AG09309 (cell line): ENCODE measurements around the gene NDNF.

Source experiments
- DNase-seq: peaks from one replicate; pipeline ENCODE4 v3.0.0-alpha.2; 2010; ENCODE audit warnings: low read depth
- H3K4me3 ChIP-seq: 2 replicates; pipeline ENCODE4 v1.5.1; 2011; ENCODE audit warnings: mild to moderate bottlenecking, low read depth, low read length, moderate library complexity; ENCODE audit not compliant: control insufficient read depth
- CTCF ChIP-seq: IDR thresholded peaks from 2 replicates; pipeline ENCODE4 v1.5.1; 2011; ENCODE audit warnings: mild to moderate bottlenecking, low read depth, low read length, inconsistent platforms; ENCODE audit not compliant: insufficient read depth, control insufficient read depth; ENCODE audit errors: missing control alignments

Gene NDNF

GRCh38 chr4:121073672-121074381 lies 1.5 kb upstream of the NDNF start:
- TF ChIP-seq CTCF: no peak
- DNase-seq: no peak
- H3K4me3 ChIP-seq: no peak overlapping the region

GRCh38 chr4:121073004-121073435 lies 685 bp upstream of the NDNF start:
- H3K4me3 ChIP-seq: peak overlapping the region; percentile 59
- TF ChIP-seq CTCF: no peak
- no peak for DNase-seq

GRCh38 chr4:121071640-121072223 lies 603 bp downstream of the NDNF start:
- DNase-seq: no peak
- no peak for TF ChIP-seq CTCF
- H3K4me3 ChIP-seq: peak overlapping the region; percentile 59

GRCh38 chr4:121070696-121071639 lies 1.4 kb downstream of the NDNF start:
- peak overlapping the region; percentile 59 for H3K4me3 ChIP-seq

GRCh38 chr4:121070274-121070673 lies 2.1 kb downstream of the NDNF start:
- no peak overlapping the region; the same call in none of the 2 replicates for H3K4me3 ChIP-seq
- no peak for TF ChIP-seq CTCF
- DNase-seq: no peak

More at GRCh38 chr4:121070696-121071639, 1.4 kb downstream of the NDNF start:
- TF ChIP-seq CTCF: peak; percentile 52
- DNase-seq: no peak

GRCh38 chr4:121069430-121069829 lies 2.9 kb downstream of the NDNF start:
- DNase-seq: no peak
- no peak overlapping the region for H3K4me3 ChIP-seq
- TF ChIP-seq CTCF: no peak
